B cell (primary cell): ENCODE results near the gene P2RX2. TPM values are rescaled to one million over a fixed set of nuclear protein-coding genes. Genes with fewer than 3 reads are reported as not detected.
A peak's percentile ranks its signal among the peaks of the same experiment; 100 is the strongest.

Source experiments
- ATAC-seq: fragments of 200-7000 bp; cut with Tn5 transposase; one replicate; pipeline ENCODE4 v1.10.0; 2021; ENCODE audit warnings: low read depth, mild to moderate bottlenecking, moderate number of reproducible peaks, moderate library complexity
- CTCF ChIA-PET: fragments of 350-600 bp; sonication (Branson Sonifier 250); formaldehyde crosslinking; loops from one replicate; lab custom pipeline; 2021; ENCODE audit warnings: antibody characterized with exemption, inconsistent platforms; lab: Charles Lee
- POLR2A ChIA-PET: fragments of 350-600 bp; sonication (Branson Sonifier 250); formaldehyde crosslinking; loops from one replicate; lab custom pipeline; 2021; ENCODE audit warnings: antibody characterized with exemption; lab: Charles Lee
- DNase-seq: peaks from one replicate; pipeline ENCODE4 v3.0.0; 2013
- H2AFZ ChIP-seq: 2 replicates; pipeline ENCODE4 v1.6.1; 2012; ENCODE audit warnings: mild to moderate bottlenecking, low read depth, low read length; ENCODE audit not compliant: insufficient read depth, poor library complexity, severe bottlenecking
- H3K27ac ChIP-seq, 2 donors: 1 replicate in 1 of 2; 2 replicates in 1 of 2; pipeline ENCODE4 v1.5.1; 2012 to 2013; ENCODE audit warnings: low read length in 2 of 2, mild to moderate bottlenecking in 2 of 2, moderate library complexity in 1 of 2
- H3K27me3 ChIP-seq, 4 experiments: fragments of 200-600 bp in 1 of 4; sonication (generic) in 1 of 4; replicated peaks in 1 of 4; 1 replicate in 2 of 4; 2 replicates in 2 of 4; pipeline versions ENCODE4 v1.6.1 to v1.7.0; 2013 to 2016; ENCODE audit warnings: low read length in 3 of 4, mild to moderate bottlenecking in 2 of 4, mixed read lengths in 1 of 4, moderate library complexity in 1 of 4; ENCODE audit not compliant: insufficient read depth in 4 of 4, control insufficient read depth in 3 of 4; ENCODE audit errors: control extremely low read depth in 1 of 4
- H3K36me3 ChIP-seq, 2 experiments: replicated peaks in 1 of 2; 1 replicate in 1 of 2; 2 replicates in 1 of 2; pipeline versions ENCODE4 v1.6.1 to v1.7.1; 2013; ENCODE audit warnings: low read length in 1 of 2; ENCODE audit not compliant: insufficient read depth in 2 of 2, control insufficient read depth in 1 of 2; ENCODE audit errors: control extremely low read depth in 1 of 2, extremely low read depth in 1 of 2
- H3K4me1 ChIP-seq, 2 donors: fragments of 200-600 bp in 1 of 2; sonication (generic) in 1 of 2; 1 replicate in 1 of 2; 2 replicates in 1 of 2; pipeline versions ENCODE4 v1.5.1 to v1.6.1; 2013 to 2017; ENCODE audit warnings: low read length in 2 of 2; ENCODE audit not compliant: control insufficient read depth in 2 of 2, insufficient read depth in 2 of 2
- H3K4me2 ChIP-seq: replicated peaks from 2 replicates; pipeline ENCODE3; 2012; ENCODE audit warnings: mild to moderate bottlenecking, low read depth, low read length; ENCODE audit not compliant: poor library complexity, severe bottlenecking
- H3K4me3 ChIP-seq, 5 experiments: fragments of 200-600 bp in 1 of 5; sonication (generic) in 1 of 5; 1 replicate in 3 of 5; 2 replicates in 2 of 5; pipeline versions ENCODE4 v1.5.1 to v1.7.0; 2011 to 2016; ENCODE audit warnings: low read length in 4 of 5, mild to moderate bottlenecking in 4 of 5, low read depth in 2 of 5, control low read depth in 1 of 5, moderate library complexity in 1 of 5; ENCODE audit not compliant: insufficient read depth in 1 of 5; ENCODE audit errors: control extremely low read depth in 1 of 5, extremely low read depth in 1 of 5
- H3K79me2 ChIP-seq: fragments of 200-600 bp; sonication (generic); one replicate; pipeline ENCODE4 v1.6.0; 2016; ENCODE audit warnings: low read length; ENCODE audit not compliant: control insufficient read depth, insufficient read depth
- H3K9ac ChIP-seq: fragments of 200-600 bp; sonication (generic); 2 replicates; pipeline ENCODE4 v1.6.1; 2017; ENCODE audit warnings: mild to moderate bottlenecking, low read length, moderate library complexity
- H3K9me3 ChIP-seq, 3 donors: one replicate each; pipeline versions ENCODE4 v1.6.1 to v1.7.1; 2013; ENCODE audit warnings: low read length in 2 of 3; ENCODE audit not compliant: control insufficient read depth in 2 of 3, insufficient read depth in 1 of 3; ENCODE audit errors: control extremely low read depth in 1 of 3
- H4K20me1 ChIP-seq: 2 replicates; pipeline ENCODE4 v1.6.0; 2012; ENCODE audit warnings: mild to moderate bottlenecking, low read length; ENCODE audit not compliant: insufficient read depth, control insufficient read depth, poor library complexity, severe bottlenecking
- H3K27ac Mint-ChIP-seq: one replicate; pipeline ENCODE4 v1.8.0; 2021; ENCODE audit warnings: mixed read lengths
- H3K27me3 Mint-ChIP-seq: one replicate; pipeline ENCODE4 v1.8.0; 2021; ENCODE audit warnings: mixed read lengths
- H3K4me1 Mint-ChIP-seq: one replicate; pipeline ENCODE4 v1.8.0; 2021; ENCODE audit warnings: mixed read lengths
- H3K4me3 Mint-ChIP-seq: one replicate; pipeline ENCODE4 v1.8.0; 2021; ENCODE audit warnings: mixed read lengths
- H3K9me3 Mint-ChIP-seq: one replicate; pipeline ENCODE4 v1.8.0; 2022; ENCODE audit warnings: mixed read lengths; ENCODE audit not compliant: insufficient read depth
- CTCF ChIP-seq: fragments of 200-600 bp; IDR thresholded peaks from one replicate; pipeline ENCODE4 v1.8.0; 2022; ENCODE audit warnings: antibody characterized with exemption, mild to moderate bottlenecking
- EZH2 ChIP-seq: IDR thresholded peaks from 2 replicates; pipeline ENCODE4 v1.6.1; 2012; ENCODE audit warnings: borderline replicate concordance, low read depth, mild to moderate bottlenecking, moderate library complexity, low read length; ENCODE audit not compliant: insufficient read depth, poor library complexity, severe bottlenecking
- WGBS: methylation state at CpG from one replicate; pipeline ENCODE4 v1.1.5; 2013; ENCODE audit warnings: missing lambda C conversion rate; ENCODE audit not compliant: insufficient coverage; 5-methylcytosine and 5-hydroxymethylcytosine counted together
- intact Hi-C: fragments of 100-400 bp; cut with micrococcal nuclease; formaldehyde crosslinking; loops from one replicate; pipeline ENCODE4 v1.10.0; 2022
- polyA plus RNA-seq: library from polyadenylated mRNA; depleted of rRNA; stranded (reverse); fragments of >200 nt; gene quantifications from 2 replicates; pipeline ENCODE4 v1.2.3, GENCODE V29; 2012
- total RNA-seq, 2 donors: library from RNA; stranded (reverse); fragments of 120-200 nt in 1 of 2; gene quantifications; 1 replicate in 1 of 2; 2 replicates in 1 of 2; pipeline versions ENCODE4 v1.2.3 to v1.2.4, GENCODE V29; 2013 to 2022

P2RX2 gene
- total and polyA plus RNA-seq, 2 donors (not counting 1 experiment from before 2014, with no cell fraction given), result not detected

DNA sequence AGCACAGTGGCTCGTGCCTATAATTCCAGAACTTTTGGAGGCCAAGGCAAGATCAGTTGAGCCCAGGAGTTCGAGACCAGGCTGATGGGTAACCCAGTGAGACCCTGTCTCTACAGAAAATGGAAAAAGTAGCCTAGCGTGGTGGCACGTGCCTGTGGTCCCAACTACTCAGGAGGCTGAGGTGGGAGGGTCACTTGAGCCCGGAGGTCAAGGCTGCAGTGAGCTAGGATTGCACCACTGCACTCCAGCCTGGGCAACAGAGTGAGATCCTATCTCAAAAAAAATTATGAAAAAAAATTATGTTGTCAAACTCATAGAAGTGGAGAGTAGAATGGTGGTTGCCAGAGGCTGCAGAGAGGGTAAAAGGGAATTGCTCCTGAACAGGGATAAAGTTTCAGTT lies 4.5 kb upstream of the P2RX2 start:
- TF ChIP-seq CTCF (no peak), EZH2 (no peak)
- no peaks in the 10 kb centered on the region for H3K36me3 ChIP-seq
- H3K9me3 Mint-ChIP-seq, result no peaks in the 10 kb centered on the region
- H4K20me1 ChIP-seq, result no peaks in the 10 kb centered on the region
- ChIA-PET CTCF (interaction anchor here (0.7 to 5.8 kb wide), 11 partner anchors 11 to 471 kb away, joined by 3 to 73 read pairs (median 4); no protein-coding TSS in a partner anchor), POLR2A (no interaction called here)
- peaks cover 16 to 22% of the 10 kb centered on the region in 2 donors for H3K4me1 ChIP-seq
- H3K79me2 ChIP-seq, result no peaks in the 10 kb centered on the region
- H2AFZ ChIP-seq, result no peak overlapping the region
- H3K9ac ChIP-seq, result no peak overlapping the region
- no peak overlapping the region for H3K27ac Mint-ChIP-seq
- peaks cover 6 to 39% (median 19%) of the 10 kb centered on the region in 3 donors for H3K9me3 ChIP-seq
- no peak overlapping the region for H3K4me3 ChIP-seq
- peaks cover 48% of the 10 kb centered on the region for H3K27me3 Mint-ChIP-seq
- peaks cover 0 to 56% (median 37%) of the 10 kb centered on the region in 4 experiments for H3K27me3 ChIP-seq
- no peak overlapping the region for H3K4me3 Mint-ChIP-seq
- no peak overlapping the region for H3K4me2 ChIP-seq
- peaks cover 16% of the 10 kb centered on the region for H3K4me1 Mint-ChIP-seq
- ATAC-seq, result no peak
- DNase-seq, result no peak
- WGBS, result 86% methylated on average over 5 of the region's 5 CpGs
- H3K27ac ChIP-seq, result no peak overlapping the region
- intact Hi-C loops, result no loop called here

GRCh38 chr12:132614861-132615578 lies 3.6 kb upstream of the P2RX2 start:
- WGBS, result 29% methylated on average over 9 of the region's 18 CpGs

More at GRCh38 chr12:132614861-132615578, 3.6 kb upstream of the P2RX2 start:
- H3K9me3 ChIP-seq, result peaks cover 6 to 39% (median 19%) of the 10 kb centered on the region in 3 donors
- no peaks in the 10 kb centered on the region for H3K79me2 ChIP-seq
- peak; percentile 84 for ATAC-seq
- Mint-ChIP-seq H3K27me3 (peaks cover 41% of the 10 kb centered on the region), H3K4me1 (peaks cover 16% of the 10 kb centered on the region), H3K27ac (peak overlapping the region; percentile 32), H3K9me3 (no peaks in the 10 kb centered on the region), H3K4me3 (peak overlapping the region; percentile 16)
- TF ChIP-seq CTCF, result peak; percentile 89
- TF ChIP-seq EZH2, result no peak
- H3K36me3 ChIP-seq, result no peaks in the 10 kb centered on the region
- CTCF ChIA-PET, result interaction anchor here (0.6 to 5.8 kb wide), 22 partner anchors 11 to 472 kb away, joined by 3 to 73 read pairs (median 4); no protein-coding TSS in a partner anchor
- H2AFZ ChIP-seq, result no peak overlapping the region
- intact Hi-C loops, result loop anchor here (1.0 kb wide), 2 partner anchors 15 to 200 kb away; no protein-coding TSS in a partner anchor
- no peak overlapping the region for H3K9ac ChIP-seq
- H4K20me1 ChIP-seq, result no peaks in the 10 kb centered on the region
- POLR2A ChIA-PET, result interaction anchor here (0.9 kb wide), 1 partner anchor 461 kb away, joined by 3 read pairs; no protein-coding TSS in a partner anchor
- H3K4me1 ChIP-seq, result peaks cover 14 to 19% of the 10 kb centered on the region in 2 donors
- DNase-seq, result peak; percentile 86
- H3K4me3 ChIP-seq, result no peak overlapping the region
- H3K4me2 ChIP-seq, result no peak overlapping the region
- peaks cover 0 to 53% (median 33%) of the 10 kb centered on the region in 4 experiments for H3K27me3 ChIP-seq
- no peak overlapping the region for H3K27ac ChIP-seq
